HG03064 (cell line): ENCODE measurements around the gene FAM83B.

ENCODE experiments used
- ATAC-seq: cut with Tn5 transposase; IDR thresholded peaks from one replicate; pipeline ENCODE4 v1.9.1; 2021; ENCODE audit warnings: low read depth; ENCODE audit not compliant: unreplicated experiment

The FAM83B gene

GRCh38 chr6:54893818-54894217, 47.2 kb downstream of the FAM83B start:
- no peak for ATAC-seq

GRCh38 chr6:54896302-54896701, 49.7 kb downstream of the FAM83B start:
- no peak for ATAC-seq

GRCh38 chr6:54897462-54898189, 51.1 kb downstream of the FAM83B start:
- no peak for ATAC-seq

GRCh38 chr6:54898767-54899166, 52.2 kb downstream of the FAM83B start:
- ATAC-seq = no peak

DNA sequence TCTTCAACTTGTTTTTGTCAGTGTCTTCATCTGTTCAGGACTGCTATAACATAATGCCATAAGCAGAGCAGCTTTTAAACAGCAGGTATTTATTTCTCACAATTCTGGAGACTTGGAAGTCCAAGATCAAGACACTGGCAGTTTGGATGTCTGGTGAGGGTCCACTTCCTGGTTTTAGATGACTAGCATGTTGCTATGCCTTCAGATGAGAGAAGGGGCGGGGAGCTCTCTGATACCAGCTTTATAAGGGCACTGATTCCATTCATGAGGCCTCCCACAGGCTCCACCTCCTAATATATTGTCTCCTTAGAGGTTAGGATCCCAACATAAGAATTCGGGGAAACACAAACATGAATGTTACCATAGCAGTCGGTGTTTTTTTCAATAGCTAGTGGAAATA, 52.9 kb downstream of the FAM83B start:
- no peak for ATAC-seq

- ATAC-seq = no peak
These were observed 53.4 kb downstream of the FAM83B start for GRCh38 chr6:54899986-54900385.

DNA sequence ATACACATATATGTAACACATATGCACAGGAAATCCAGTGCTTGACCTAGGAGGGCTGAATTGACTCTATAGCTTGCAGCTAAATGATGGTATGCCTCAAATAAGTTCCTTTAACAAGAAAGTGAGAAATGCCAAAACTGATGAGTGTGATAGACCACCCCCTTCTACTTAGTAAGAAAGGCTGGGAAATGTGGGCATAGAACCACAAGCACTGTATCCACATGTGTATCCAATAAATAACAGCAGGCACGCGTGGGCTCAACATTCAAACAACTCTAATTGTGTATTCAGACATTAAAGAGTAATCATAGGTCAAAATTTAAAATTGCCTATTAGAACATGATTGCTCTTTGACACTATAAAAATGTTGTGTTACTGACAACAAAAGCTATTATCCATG, 54.1 kb downstream of the FAM83B start:
- no peak for ATAC-seq

DNA sequence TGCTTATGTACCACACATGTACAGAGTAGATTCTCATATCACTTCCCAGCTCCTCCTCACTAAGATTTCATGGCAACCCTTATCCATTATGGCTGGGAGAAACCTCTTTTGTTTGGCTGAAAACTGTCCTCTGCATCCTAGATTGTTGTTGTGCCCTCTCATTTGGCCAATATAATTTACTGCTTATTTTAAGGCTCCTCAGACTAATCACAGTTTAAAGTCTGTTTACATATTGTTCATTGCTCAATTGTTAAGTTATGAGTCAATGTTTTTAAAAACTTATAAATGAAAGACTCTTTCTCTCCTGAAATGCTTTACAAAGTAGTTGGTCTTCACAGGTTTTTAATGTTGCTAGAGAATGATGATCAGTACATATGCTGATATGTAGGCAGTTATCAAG, 57.3 kb downstream of the FAM83B start:
- ATAC-seq = no peak

- no peak for ATAC-seq
These were observed 60.8 kb downstream of the FAM83B start for GRCh38 chr6:54907355-54907754.

- no peak for ATAC-seq
These were observed 62.6 kb downstream of the FAM83B start for GRCh38 chr6:54909184-54909583.

DNA sequence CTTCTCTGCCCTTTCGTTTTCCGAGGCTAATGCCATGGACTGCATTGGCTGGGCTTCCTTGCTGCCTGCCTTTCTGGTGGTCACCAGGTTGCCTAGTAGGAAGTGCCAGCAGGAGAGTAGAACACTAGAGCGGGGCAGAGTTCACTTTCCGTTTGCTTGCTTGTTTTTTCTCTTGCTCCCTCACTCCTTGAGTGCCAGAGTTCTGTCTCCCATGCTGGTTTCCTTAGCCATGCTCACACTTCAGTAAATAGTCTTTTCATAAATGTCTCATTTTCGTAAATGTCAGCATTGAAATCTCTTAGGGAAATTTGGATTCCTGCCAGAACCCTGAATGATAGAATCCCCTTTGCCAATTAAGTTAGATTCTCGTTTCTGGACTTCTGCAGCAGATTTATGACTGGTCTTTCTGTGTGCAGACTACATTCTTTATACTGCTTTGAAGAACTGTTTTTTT, 63.9 kb downstream of the FAM83B start:
- ATAC-seq = no peak

- no peak for ATAC-seq
These were observed 64.3 kb downstream of the FAM83B start for GRCh38 chr6:54910921-54911320.

GRCh38 chr6:54913211-54913610, 66.6 kb downstream of the FAM83B start:
- no peak for ATAC-seq

GRCh38 chr6:54916858-54917257, 70.3 kb downstream of the FAM83B start:
- ATAC-seq = no peak

DNA sequence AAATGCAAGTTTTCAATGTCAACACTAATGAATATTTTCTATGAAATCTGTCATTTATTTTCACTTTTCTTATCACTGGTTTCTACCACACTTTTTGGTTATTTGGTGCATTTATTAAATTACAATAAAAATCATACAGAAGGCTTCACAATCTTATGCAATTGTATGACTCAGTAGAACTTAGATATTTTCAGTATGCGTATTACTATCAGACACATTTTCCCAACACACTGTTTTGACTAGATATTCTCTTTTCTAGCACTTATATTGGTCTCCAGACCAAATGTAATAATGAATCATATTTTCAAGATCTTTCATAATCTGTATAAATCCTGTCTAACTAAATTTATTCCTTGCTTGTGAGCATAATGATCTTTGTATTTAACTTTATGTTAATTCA, 74.1 kb downstream of the FAM83B start:
- ATAC-seq = no peak

DNA sequence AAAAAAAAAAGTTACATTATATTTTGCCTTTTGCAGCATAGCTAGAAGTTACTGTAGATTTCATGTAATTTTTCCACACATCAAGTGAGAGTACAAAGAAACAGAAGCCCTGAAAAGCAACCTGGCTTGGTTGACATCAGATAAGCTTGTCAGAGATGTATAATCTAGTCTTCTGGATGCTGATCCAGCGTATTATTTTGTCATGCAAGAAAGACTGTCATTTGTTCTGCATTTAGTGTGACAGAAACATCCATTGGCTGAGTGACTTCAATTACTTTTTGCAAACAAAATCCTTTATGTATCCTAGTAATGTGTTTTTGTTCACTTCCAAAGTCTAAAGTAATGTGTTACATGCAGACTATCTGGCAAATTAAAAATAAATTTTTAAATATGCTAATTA, 75.3 kb downstream of the FAM83B start:
- no peak for ATAC-seq

DNA sequence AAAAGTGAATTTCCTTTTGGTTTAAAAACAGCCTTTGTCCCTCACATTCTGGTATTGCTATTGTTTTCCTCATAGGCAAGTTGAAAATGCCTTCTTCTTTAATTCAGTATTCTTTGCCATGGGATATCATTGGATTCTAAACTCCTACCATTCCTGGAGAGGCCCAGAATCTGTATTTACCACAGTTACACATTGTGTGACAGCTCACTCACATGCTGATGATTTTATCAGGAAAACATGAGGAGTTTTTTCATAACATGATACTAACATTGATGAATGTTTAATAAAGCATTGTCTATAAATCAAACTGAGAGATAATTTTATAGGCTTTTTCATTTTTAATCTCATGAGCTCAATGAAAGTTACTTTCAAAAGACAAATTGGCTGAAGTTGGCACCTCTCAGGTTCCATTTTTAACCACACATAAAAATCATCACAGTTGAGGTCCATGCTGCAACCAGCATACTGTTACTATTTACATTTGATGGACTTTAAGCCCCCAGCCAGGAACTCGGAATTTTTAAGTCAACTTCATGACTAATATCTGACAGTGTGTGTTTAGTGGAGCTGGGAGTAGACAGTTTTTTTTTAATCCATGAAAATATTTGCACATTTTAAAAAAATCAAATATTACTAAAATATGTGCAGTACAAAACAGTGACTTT, 82.8 kb downstream of the FAM83B start:
- no peak for ATAC-seq

DNA sequence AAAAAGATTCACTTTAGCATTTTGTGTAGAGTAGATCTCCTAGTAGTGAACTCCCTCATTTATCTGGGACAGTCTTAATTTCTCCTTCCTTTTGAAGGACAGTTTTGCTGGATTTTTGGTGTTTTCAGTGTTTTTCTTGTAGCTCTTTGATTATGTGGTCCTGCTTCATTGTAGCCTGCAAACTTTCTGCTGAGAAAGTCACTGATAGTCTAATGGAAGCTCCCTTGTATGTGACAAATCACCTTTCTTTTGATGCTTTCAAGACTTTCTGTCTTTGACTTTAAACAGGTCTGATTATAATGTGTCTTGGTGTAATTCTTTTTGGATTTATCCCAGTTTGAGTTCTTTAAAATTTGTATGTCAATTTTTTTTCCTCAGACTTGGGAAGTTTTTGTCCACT, 86.1 kb downstream of the FAM83B start:
- ATAC-seq = no peak

DNA sequence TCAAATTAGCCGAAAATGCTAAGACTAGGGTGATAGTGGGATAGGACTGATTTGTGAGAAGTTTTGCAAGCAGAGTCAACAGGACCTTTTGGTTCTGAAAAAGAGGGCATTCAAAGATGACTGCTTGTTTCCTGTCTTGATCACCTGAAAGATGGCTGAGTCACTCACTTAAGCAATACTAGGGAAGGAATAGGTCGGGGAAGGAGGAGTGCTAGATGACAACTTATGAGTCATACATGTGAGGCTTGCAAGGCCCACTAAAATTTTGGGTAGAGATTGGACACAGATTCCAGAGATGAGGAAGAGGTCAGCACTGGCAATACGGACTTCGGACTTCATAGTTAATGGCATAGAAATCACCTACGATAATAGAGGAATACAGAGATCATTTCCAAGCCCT, 89.2 kb downstream of the FAM83B start:
- no peak for ATAC-seq

DNA sequence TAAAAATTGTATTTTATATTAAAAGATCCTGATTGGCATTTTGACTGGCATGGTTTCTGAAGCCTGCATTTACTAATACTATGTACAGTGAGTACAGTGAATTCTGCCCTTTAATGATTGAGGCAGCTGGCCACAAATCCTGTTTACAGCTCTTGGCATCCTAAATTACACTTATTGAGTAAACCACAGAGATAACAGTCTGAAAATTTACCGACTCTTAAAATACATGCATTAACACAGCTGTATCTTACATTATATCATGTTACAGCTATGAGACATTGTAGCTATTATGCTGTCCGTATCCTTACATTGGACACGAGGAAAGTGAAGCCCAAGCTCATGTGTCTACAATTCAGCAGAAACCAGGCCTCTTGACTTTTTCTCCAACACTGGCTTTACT, 90.8 kb downstream of the FAM83B start:
- ATAC-seq = no peak

DNA sequence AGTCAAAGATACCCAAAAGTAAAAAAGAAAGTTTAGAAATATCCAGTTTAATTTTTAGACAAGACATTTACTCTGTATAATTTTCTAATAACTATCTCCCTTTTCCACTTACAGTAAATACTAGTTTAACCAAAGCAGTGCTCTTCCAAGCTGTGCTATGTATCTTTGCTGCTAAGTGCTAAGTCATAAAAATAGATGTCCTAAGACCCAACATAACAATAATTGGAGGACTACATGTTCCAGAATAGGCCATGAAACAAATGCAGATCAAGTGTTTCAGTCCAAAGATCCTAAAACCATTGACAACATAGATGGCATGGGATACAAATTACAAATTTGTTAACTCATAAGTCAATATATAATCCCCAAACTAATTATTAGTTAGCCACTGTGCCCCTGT, 111.1 kb downstream of the FAM83B start:
- ATAC-seq = no peak

DNA sequence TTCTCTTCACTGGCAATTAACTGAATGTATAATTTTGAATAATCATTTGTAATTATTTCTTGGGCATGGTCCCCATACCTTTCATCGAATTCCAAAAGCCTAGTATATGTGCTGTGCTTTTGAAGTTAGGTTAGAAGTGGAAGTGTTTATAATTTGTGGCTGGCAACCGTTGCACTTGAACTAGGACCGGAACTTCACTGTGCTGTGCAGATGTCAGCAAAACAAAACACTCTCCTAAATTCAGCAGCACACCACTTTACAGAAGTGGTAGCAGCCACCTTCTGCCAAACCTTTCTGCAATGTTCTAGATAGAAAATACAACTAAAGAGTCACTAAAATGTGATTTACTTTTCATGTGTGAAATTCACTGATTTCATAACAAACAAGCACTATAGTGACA, 111.9 kb downstream of the FAM83B start:
- ATAC-seq = no peak
